PC-9 (cell line): ENCODE measurements around the gene SEMA5A. TPM values are rescaled to one million over a fixed set of nuclear protein-coding genes. Genes with fewer than 3 reads are reported as not detected.
A peak's percentile ranks its signal among the peaks of the same experiment; 100 is the strongest.

Experiments used
- BruUV-seq: library from RNA; stranded (reverse); fragments of 400-500 nt; replicated peaks from 2 replicates; lab custom pipeline; 2021; lab: Mats Ljungman, UMichigan
- CTCF ChIA-PET: fragments of 300-600 bp; sonication (Branson Sonifier 250); formaldehyde crosslinking; loops from one replicate; lab custom pipeline; 2022; ENCODE audit warnings: antibody characterized with exemption; lab: Charles Lee
- POLR2A ChIA-PET: fragments of 300-600 bp; sonication (Branson Sonifier 250); formaldehyde crosslinking; loops from one replicate; lab custom pipeline; 2022; ENCODE audit warnings: antibody characterized with exemption; ENCODE audit not compliant: unreplicated experiment; lab: Charles Lee
- DNase-seq, 2 experiments: peaks; one replicate each; pipeline versions ENCODE4 v3.0.0 to v3.0.0-alpha.2; 2015 to 2022; ENCODE audit warnings: mixed read lengths in 1 of 2
- H2AFZ ChIP-seq: fragments of 200-600 bp; sonication (generic); 2 replicates; pipeline ENCODE4 v1.8.1; 2017; ENCODE audit warnings: antibody characterized with exemption
- H3F3A ChIP-seq: fragments of 200-600 bp; sonication (generic); 2 replicates; pipeline ENCODE4 v1.8.1; 2017; ENCODE audit warnings: antibody characterized with exemption, mild to moderate bottlenecking, low read depth; ENCODE audit not compliant: insufficient read depth
- H3K27ac ChIP-seq: fragments of 200-600 bp; sonication (generic); 2 replicates; pipeline ENCODE4 v1.6.1; 2016; ENCODE audit warnings: mixed run types
- H3K27me3 ChIP-seq: fragments of 200-600 bp; sonication (generic); 2 replicates; pipeline ENCODE4 v1.6.1; 2016; ENCODE audit warnings: low read depth, mixed run types; ENCODE audit not compliant: insufficient read depth
- H3K36me3 ChIP-seq: fragments of 200-600 bp; sonication (generic); 2 replicates; pipeline ENCODE4 v1.6.1; 2016; ENCODE audit warnings: low read depth, mixed run types
- H3K4me1 ChIP-seq: fragments of 200-600 bp; sonication (generic); replicated peaks from 2 replicates; pipeline ENCODE4 v1.6.1; 2016; ENCODE audit warnings: mixed run types; ENCODE audit not compliant: insufficient read depth
- H3K4me2 ChIP-seq: fragments of 200-600 bp; sonication (generic); 2 replicates; pipeline ENCODE4 v1.6.1; 2017; ENCODE audit warnings: mixed run types
- H3K4me3 ChIP-seq: fragments of 200-600 bp; sonication (generic); 2 replicates; pipeline ENCODE4 v1.6.1; 2016; ENCODE audit warnings: mixed run types
- H3K79me2 ChIP-seq: fragments of 200-600 bp; sonication (generic); 2 replicates; pipeline ENCODE4 v1.6.1; 2017; ENCODE audit warnings: low read depth, mixed run types
- H3K9me2 ChIP-seq: fragments of 200-600 bp; sonication (generic); 2 replicates; pipeline ENCODE4 v1.8.1; 2017; ENCODE audit warnings: mild to moderate bottlenecking; ENCODE audit not compliant: insufficient read depth
- H3K9me3 ChIP-seq: fragments of 200-600 bp; sonication (generic); 2 replicates; pipeline ENCODE4 v1.8.1; 2016; ENCODE audit warnings: low read depth; ENCODE audit not compliant: insufficient read depth
- H4K20me1 ChIP-seq: fragments of 200-600 bp; sonication (generic); 2 replicates; pipeline ENCODE4 v1.8.1; 2017; ENCODE audit not compliant: insufficient read depth
- CTCF ChIP-seq: fragments of 200-600 bp; sonication (generic); conservative IDR thresholded peaks from 2 replicates; pipeline ENCODE4 v1.6.1; 2017; ENCODE audit warnings: mixed run types, antibody characterized with exemption, mild to moderate bottlenecking, moderate library complexity
- EZH2 ChIP-seq: fragments of 200-600 bp; sonication (generic); IDR thresholded peaks from 2 replicates; pipeline ENCODE4 v1.8.0; 2017; ENCODE audit warnings: antibody characterized with exemption, low read depth
- intact Hi-C: fragments of 100-400 bp; cut with micrococcal nuclease; formaldehyde crosslinking; loops from one replicate; pipeline ENCODE4 v1.10.0; 2022; ENCODE audit not compliant: unreplicated experiment
- total RNA-seq: library from RNA; stranded (reverse); gene quantifications from 2 replicates; pipeline ENCODE4 v1.2.3, GENCODE V29; 2021

Gene SEMA5A
- total RNA-seq, 1 experiment from 2014 or later = not detected

GRCh38 chr5:9444346-9444745, 101.5 kb downstream of the SEMA5A start:
- DNase-seq = no peak
- Histone ChIP-seq H3K79me2 (no peaks in the 10 kb centered on the region), H3F3A (no peaks in the 10 kb centered on the region; the same call in 1 of the 2 replicates), H4K20me1 (no peaks in the 10 kb centered on the region), H3K4me3 (no peak overlapping the region), H3K9me2 (no peaks in the 10 kb centered on the region), H2AFZ (no peak overlapping the region), H3K27ac (no peak overlapping the region), H3K36me3 (no peaks in the 10 kb centered on the region), H3K27me3 (no peaks in the 10 kb centered on the region), H3K4me1 (peaks cover 17% of the 10 kb centered on the region), H3K9me3 (no peaks in the 10 kb centered on the region), H3K4me2 (no peak overlapping the region)
- CTCF ChIA-PET = no interaction called here
- intact Hi-C loops = no loop called here
- BruUV-seq = no TSS peak
- TF ChIP-seq EZH2 (no peak), CTCF (no peak)
- POLR2A ChIA-PET = no interaction called here

GRCh38 chr5:9441610-9442009, 104.3 kb downstream of the SEMA5A start:
- POLR2A ChIA-PET = no interaction called here
- TF ChIP-seq CTCF (no peak), EZH2 (no peak)
- no TSS peak for BruUV-seq
- Histone ChIP-seq H3K4me2 (no peak overlapping the region), H4K20me1 (no peaks in the 10 kb centered on the region), H3K4me1 (peaks cover 22% of the 10 kb centered on the region), H3K9me3 (no peaks in the 10 kb centered on the region), H3K79me2 (no peaks in the 10 kb centered on the region), H3K36me3 (no peaks in the 10 kb centered on the region), H3F3A (no peaks in the 10 kb centered on the region; the same call in 1 of the 2 replicates), H3K27me3 (no peaks in the 10 kb centered on the region), H3K27ac (no peak overlapping the region), H3K9me2 (no peaks in the 10 kb centered on the region), H2AFZ (no peak overlapping the region), H3K4me3 (no peak overlapping the region)
- peak in 1 of 2 experiments; percentile 31 for DNase-seq
- CTCF ChIA-PET = no interaction called here
- intact Hi-C loops = no loop called here

- no peak overlapping the region for H2AFZ ChIP-seq
- H3K4me3 ChIP-seq = no peak overlapping the region
- H3K36me3 ChIP-seq = no peaks in the 10 kb centered on the region
- no peaks in the 10 kb centered on the region for H3K9me3 ChIP-seq
- POLR2A ChIA-PET = no interaction called here
- peak in 1 of 2 experiments; percentile 62 for DNase-seq
- CTCF ChIA-PET = interaction anchor here (0.5 kb wide), 1 partner anchor 149 kb away, joined by 10 read pairs; no protein-coding TSS in a partner anchor
- no peaks in the 10 kb centered on the region for H3K27me3 ChIP-seq
- no peaks in the 10 kb centered on the region for H4K20me1 ChIP-seq
- TF ChIP-seq EZH2 = no peak
- no peak for TF ChIP-seq CTCF
- H3K4me1 ChIP-seq = peaks cover 22% of the 10 kb centered on the region
- BruUV-seq = no TSS peak
- no peaks in the 10 kb centered on the region; the same call in 1 of the 2 replicates for H3F3A ChIP-seq
- intact Hi-C loops = no loop called here
- no peaks in the 10 kb centered on the region for H3K9me2 ChIP-seq
- H3K4me2 ChIP-seq = peak overlapping the region; percentile 20
- H3K79me2 ChIP-seq = no peaks in the 10 kb centered on the region
- H3K27ac ChIP-seq = no peak overlapping the region
Measured at GRCh38 chr5:9440517-9440916, 105.4 kb downstream of the SEMA5A start.
